Stimulated activated CD8-positive, alpha-beta memory T cell treated with anti-CD3 and anti-CD28 coated beads, Interleukin-4, amount 100 ng/mL, for 4 hours (primary cell): ENCODE results near the gene CDH13.
"Not testable (repeated sequence)": the region's sequence is repeated elsewhere in the genome, so short reads cannot be mapped to it uniquely, and the experiment has no call there.

ENCODE experiments used
- DNase-seq, 2 donors: peaks; one replicate each; pipeline ENCODE4 v3.0.0-alpha.2; 2020; ENCODE audit warnings: low read depth in 2 of 2, low spot score in 1 of 2

CDH13 gene

GRCh38 chr16:82881516-82881915 is 254.7 kb downstream of the CDH13 start:
- DNase-seq: no peak

- DNase-seq: no peak
Measured at GRCh38 chr16:82882226-82882625, 255.5 kb downstream of the CDH13 start.

GRCh38 chr16:82882982-82883835 is 256.4 kb downstream of the CDH13 start:
- no peak for DNase-seq

GRCh38 chr16:82884320-82884898 is 257.6 kb downstream of the CDH13 start:
- no peak for DNase-seq

GRCh38 chr16:82886146-82886545 is 259.4 kb downstream of the CDH13 start:
- DNase-seq: no peak

- no peak for DNase-seq
Measured at GRCh38 chr16:82888591-82889001, 261.8 kb downstream of the CDH13 start.

- DNase-seq: no peak
Measured at GRCh38 chr16:82891424-82891823, 264.7 kb downstream of the CDH13 start.

- DNase-seq: no peak
Measured at GRCh38 chr16:82891918-82892317, 265.1 kb downstream of the CDH13 start.

GRCh38 chr16:82892324-82892723 is 265.6 kb downstream of the CDH13 start:
- no peak for DNase-seq

GRCh38 chr16:82895843-82896242 is 269.1 kb downstream of the CDH13 start:
- no peak for DNase-seq

- no peak for DNase-seq
Measured at GRCh38 chr16:82899006-82899405, 272.2 kb downstream of the CDH13 start.

- DNase-seq: no peak
Measured at GRCh38 chr16:82899731-82900450, 273.1 kb downstream of the CDH13 start.

GRCh38 chr16:82900559-82900958 is 273.8 kb downstream of the CDH13 start:
- no peak for DNase-seq

GRCh38 chr16:82911925-82912324 is 285.2 kb downstream of the CDH13 start:
- DNase-seq: no peak

GRCh38 chr16:82915139-82915824 is 288.5 kb downstream of the CDH13 start:
- DNase-seq: no peak

GRCh38 chr16:82917886-82918595 is 291.3 kb downstream of the CDH13 start:
- DNase-seq: no peak

GRCh38 chr16:82924075-82924854 is 297.5 kb downstream of the CDH13 start:
- DNase-seq: no peak

GRCh38 chr16:82926500-82926899 is 299.7 kb downstream of the CDH13 start:
- DNase-seq: no peak

GRCh38 chr16:82933933-82934332 is 307.2 kb downstream of the CDH13 start:
- DNase-seq: not testable (repeated sequence)

GRCh38 chr16:82935766-82936165 is 309.0 kb downstream of the CDH13 start:
- no peak for DNase-seq
